Inferior parietal cortex (tissue), 1 donor: Measurements from ENCODE around the gene MYL6B.
"Not testable (repeated sequence)": the region's sequence is repeated elsewhere in the genome, so short reads cannot be mapped to it uniquely, and the experiment has no call there.

Source experiments
- DNase-seq: peaks from one replicate; pipeline ENCODE4 v3.0.0-alpha.2; 2016; ENCODE audit errors: extremely low spot score

Gene MYL6B

GRCh38 chr12:56165369-56165768 is 13.0 kb downstream of the MYL6B start:
- no peak for DNase-seq

DNA sequence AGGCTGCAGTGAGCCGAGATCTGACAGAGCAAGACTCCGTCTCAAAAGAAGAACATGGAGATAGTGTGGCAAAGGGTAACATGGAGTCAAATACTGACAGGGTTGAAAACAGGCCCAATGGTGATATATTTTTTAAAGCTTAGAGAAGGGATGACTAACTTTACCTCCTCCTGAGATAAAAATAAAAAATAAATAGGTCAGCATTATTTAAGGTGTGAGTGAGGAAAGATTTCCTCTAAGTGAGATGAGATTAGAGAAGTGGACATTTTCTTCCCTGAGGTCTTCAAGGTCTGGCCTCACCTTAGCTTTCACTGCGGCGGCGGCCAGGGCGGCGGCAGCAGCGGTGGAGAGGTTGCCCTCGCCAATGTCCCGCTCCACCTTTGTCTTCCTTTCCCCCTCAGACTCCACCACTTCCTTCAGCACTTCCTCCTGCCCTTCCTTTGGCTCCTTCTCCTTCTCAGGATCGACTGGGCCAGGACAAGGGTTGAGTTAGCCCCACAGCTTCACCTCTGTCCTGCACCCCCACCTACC is 16.9 kb downstream of the MYL6B start:
- DNase-seq: no peak

- no peak for DNase-seq
These were observed 20.5 kb downstream of the MYL6B start for GRCh38 chr12:56172839-56173238.

DNA sequence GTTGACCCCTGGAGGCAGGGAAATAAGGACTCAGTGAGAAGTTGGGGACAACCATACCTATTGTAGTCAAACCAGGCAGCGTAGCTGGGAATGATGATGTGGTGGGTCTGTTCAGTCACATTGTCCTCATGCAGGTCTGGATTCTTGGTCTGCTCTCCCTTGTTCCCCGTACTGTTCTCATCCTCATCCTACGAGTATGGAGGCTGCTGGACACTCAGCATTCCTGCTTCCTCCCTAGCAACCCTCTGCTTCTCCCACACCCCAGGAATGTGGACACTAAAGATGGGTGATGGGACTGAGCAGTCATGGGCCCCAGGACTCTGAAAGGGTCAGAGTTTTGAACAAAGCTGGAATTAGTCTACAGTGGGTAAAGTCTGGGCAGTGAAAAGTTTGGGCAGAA is 26.0 kb downstream of the MYL6B start:
- no peak for DNase-seq

DNA sequence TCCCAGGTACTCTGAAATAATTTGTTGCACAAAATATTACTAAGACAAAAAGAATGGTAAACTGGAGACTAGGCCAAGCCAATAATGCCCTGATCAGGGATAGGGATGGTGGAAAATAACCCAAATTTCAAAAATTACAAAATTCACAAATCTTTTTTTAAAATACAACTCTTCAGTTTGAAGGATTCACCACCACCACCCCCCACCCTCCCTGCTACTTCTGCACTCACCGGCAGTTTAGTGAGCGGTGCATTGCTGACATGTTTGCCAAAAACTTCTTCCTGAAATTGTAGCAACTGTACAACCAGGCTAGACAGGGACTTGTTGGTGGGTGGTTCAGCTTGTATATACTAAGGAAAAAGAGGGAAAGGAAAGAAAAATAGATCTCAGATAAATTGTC is 34.6 kb downstream of the MYL6B start:
- no peak for DNase-seq

- DNase-seq: no peak
These were observed 35.9 kb downstream of the MYL6B start for GRCh38 chr12:56188131-56188777.

DNA sequence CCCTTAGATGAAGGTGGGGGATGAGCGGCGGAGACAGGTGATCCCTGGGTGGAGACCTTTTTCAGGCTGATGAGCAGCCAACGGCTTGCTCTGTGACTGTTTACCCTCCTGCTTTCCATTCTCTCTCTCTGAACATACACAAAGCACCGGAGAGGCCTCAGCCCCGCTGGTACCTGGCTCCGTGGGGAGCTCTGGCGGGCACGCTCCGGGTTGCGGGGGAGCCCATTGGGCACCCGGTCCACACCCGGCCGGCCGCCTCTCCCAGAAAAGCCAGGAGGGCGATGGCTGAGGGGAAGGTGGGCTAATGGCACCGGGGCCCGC is 36.4 kb downstream of the MYL6B start:
- DNase-seq: no peak

- peak; percentile 80 for DNase-seq
These were observed 36.9 kb downstream of the MYL6B start, which contains the start of gene SMARCC2 for GRCh38 chr12:56189099-56189917. SMARCC2 (minus strand) TSS chr12:56189483; CDS start chr12:56189461, 22 bp downstream.

- DNase-seq: peak; percentile 90
These were observed 37.7 kb downstream of the MYL6B start for GRCh38 chr12:56189918-56190694.

DNA sequence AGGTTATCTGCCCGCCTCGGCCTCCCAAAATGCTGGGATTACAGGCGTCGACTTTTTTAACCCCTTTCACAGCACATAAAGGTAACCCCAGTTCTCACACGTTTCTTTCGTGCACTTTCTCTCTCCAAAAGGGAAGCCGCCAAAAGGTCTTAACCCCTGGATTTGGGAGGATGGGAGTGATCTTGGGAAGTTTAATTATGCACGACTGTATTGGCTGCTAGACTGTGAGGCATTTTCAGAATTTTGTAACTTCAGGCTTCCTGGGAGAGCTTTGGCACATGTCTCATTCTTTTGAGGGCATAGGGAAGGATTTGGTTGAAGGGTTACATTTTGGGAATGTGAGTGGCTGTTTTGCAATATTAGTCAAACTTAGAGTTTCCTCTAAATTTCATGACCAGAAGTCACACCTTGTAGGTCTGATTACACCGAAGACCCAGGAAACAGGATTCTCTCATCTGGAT is 38.3 kb downstream of the MYL6B start:
- DNase-seq: peak; percentile 11

DNA sequence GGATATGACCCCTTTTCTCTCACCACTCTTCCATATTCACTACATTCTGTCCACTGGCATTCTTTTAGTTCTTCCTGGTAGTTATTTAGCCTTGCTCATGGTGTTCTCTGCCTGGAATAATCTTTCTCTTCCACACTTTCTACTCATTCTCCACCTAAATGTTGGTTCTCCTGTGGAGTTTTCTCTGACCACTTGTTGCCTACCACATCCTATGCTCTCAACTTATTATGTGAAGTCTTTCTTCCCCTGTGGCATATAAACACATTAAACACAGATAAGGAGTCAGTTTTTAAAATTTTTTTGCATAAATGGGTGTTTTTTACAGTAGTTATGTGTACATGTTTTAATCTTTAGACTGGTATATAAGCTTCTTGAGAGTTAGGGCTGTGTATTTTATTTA is 40.2 kb downstream of the MYL6B start:
- DNase-seq: no peak

GRCh38 chr12:56193025-56193578 is 40.7 kb downstream of the MYL6B start:
- DNase-seq: peak; percentile 94

GRCh38 chr12:56196818-56197550 is 44.6 kb downstream of the MYL6B start:
- not testable (repeated sequence) for DNase-seq

DNA sequence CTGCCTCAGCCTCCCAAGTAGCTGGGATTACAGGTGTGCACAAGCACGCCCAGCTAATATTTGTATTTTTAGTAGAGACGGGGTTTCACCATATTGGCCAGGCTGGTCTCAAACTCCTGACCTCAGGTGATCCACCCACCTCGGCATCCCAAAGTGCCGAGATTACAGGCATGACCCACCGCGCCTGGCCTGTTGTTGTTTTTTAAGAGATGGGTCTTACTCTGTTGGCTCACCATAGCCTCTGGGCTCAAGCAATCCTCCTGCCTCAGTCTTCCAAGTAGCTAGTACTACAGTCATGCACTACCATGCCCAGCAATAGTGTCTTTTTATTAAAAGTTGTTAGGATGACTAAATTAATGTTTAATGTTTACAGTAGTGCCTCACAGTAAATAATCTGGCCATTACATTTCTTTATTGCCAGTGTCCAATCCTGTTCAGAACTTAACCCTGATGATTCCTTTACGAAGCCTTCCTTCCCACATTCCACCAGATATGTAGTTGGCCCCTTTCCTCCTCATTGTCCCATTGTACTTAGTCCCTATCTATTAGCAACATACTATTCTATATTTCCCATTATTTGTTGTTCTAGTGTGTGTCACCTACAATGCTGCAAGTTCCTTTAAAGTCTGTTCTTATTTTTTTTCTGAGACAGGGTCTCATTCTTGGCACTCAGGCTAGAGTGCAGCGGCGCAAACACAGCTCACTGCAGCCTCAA is 45.7 kb downstream of the MYL6B start:
- no peak for DNase-seq

DNA sequence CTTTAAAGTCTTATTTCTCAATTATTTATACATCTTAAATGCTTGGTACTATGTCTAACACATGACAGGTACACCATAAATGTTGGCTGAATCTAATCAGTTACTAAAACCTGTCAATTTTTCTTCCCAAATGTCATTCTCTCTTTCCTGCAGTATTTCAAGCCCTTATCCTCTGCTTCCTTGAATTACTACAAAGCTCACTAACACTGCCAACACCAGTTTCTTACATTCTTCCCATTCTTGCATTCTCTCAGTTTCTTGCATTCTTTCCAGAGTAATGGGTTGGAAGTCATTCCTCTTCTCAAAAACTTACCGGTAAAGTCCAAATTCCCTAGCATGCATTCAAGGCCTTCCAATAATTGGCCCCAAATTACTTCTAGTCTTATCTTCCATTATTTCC is 46.4 kb downstream of the MYL6B start:
- no peak for DNase-seq

DNA sequence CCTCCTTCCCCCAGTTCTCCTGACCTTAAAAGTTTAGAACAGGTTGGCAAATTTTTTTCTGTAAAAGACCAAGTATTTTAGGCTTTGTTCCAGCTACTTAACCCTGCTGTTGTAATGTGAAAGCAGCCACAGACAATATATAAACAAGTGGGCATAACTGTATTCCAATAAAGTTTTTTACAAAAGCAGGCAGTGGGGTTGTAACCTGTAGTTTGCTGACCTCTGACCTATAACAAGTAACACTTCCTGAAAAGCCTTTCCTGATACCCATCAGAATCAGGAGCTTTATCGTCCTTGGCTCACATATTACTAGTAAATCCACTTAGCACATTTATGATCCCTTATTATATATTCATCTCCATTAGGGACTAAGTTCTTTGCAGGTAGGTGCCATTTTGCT is 50.0 kb downstream of the MYL6B start:
- no peak for DNase-seq

GRCh38 chr12:56202838-56203237 is 50.5 kb downstream of the MYL6B start:
- DNase-seq: no peak

DNA sequence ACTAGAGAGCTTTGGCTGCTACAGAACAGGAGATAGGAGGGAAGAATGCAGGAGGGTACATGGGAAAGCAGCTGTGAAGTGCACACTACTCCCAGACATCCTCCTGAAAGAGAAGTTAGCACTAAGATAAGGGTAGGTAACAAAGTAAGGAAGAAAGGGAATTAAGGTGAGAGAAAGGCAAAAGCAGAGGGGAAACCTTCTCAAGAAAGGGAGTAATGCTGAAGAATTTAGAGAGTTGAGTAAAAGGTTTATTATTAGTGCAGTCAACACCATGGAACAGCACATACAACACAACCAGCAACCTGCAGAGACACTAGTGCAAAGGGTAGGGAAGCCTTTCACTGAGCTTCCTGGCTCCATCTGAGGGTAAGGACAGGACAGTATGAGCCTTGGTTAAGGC is 51.9 kb downstream of the MYL6B start:
- DNase-seq: no peak

- DNase-seq: no peak
These were observed 53.1 kb downstream of the MYL6B start for GRCh38 chr12:56205445-56205844.

DNA sequence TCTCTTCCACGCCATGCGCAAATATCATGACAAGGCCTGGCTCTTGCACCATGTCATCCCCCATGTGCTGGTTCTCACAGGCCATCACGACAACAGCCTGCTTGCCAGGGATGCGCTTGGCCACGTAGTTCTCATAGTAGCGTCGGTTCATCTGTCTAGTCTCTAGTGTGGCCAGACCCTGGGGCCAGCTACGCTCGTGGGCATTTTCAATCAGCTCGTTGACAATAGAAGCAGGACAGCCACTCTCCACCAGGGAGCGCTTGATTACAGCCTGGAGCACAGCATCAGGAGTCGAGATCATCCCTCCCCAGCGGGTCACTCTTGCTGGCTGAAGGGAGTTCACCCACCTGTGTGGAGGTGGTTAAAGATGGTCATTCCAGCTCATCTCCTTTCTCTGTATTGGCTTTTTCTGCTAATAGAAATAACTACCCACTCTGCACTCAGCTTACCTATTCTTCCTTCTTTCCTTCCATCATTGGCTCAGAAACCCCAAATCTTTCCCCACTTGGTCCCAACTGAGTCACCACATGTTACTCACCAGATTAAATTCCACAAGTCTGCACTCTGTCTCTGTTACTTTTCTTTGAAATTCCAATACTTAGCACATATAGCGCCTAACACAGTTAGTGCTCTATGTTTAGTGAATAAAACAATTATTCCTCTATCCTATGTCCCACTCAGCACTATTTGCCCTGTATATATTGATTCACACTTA is 54.2 kb downstream of the MYL6B start:
- peak; percentile 25 for DNase-seq
